H1 (cell line): ENCODE data around the gene EIF2B2. TPM values are rescaled to one million over a fixed set of nuclear protein-coding genes. Genes with fewer than 3 reads are reported as not detected.

ENCODE experiments used
- GABPA ChIP-seq: IDR thresholded peaks from 2 replicates; pipeline ENCODE4 v1.6.1; 2011; ENCODE audit warnings: mild to moderate bottlenecking, low read length, moderate library complexity, borderline replicate concordance; ENCODE audit not compliant: insufficient read depth
- GTF2F1 ChIP-seq: IDR thresholded peaks from 2 replicates; pipeline ENCODE4 v1.6.1; 2012; ENCODE audit warnings: low read depth, low read length, improper control_type of control experiment, borderline replicate concordance
- HDAC2 ChIP-seq, 2 experiments: fragments of 300-600 bp in 1 of 2; sonication (generic) in 1 of 2; IDR thresholded peaks; 2 replicates each; pipeline ENCODE4 v1.6.1; 2011 to 2012; ENCODE audit warnings: low read depth in 2 of 2, low read length in 2 of 2, mild to moderate bottlenecking in 2 of 2, moderate library complexity in 2 of 2, borderline replicate concordance in 1 of 2, inconsistent platforms in 1 of 2
- SP1 ChIP-seq: IDR thresholded peaks from 2 replicates; pipeline ENCODE4 v1.6.1; 2011; ENCODE audit warnings: low read depth, low read length
- polyA plus RNA-seq, 7 experiments: library from polyadenylated mRNA; depleted of rRNA in 3 of 7; stranded (reverse) in 5 of 7; unstranded in 2 of 7; fragments of >200 nt in 5 of 7; fragments of 200-250 nt in 2 of 7; gene quantifications; 1 replicate in 5 of 7; 2 replicates in 1 of 7; 4 replicates in 1 of 7; pipeline versions ENCODE4 v1.2.1 to v1.2.3, GENCODE V29; 2011 to 2013; ENCODE audit warnings: missing spikeins in 2 of 7, mixed read lengths in 2 of 7
- total RNA-seq: library from RNA; stranded (reverse); fragmentation: NEBNext Ultra II Directional; extraction: Animal tissue kit (Norgen Biotek cat#: 25700); gene quantifications from 2 replicates; pipeline ENCODE4 v1.2.1, GENCODE V29; 2021
- TF ChIP-seq, protein P1 (sequence below), 3 experiments: IDR thresholded peaks; 1 replicate in 2 of 3; 2 replicates in 1 of 3; pipeline versions ENCODE4 v1.5.1 to v1.6.1; 2011; ENCODE audit warnings: low read length in 3 of 3, mild to moderate bottlenecking in 3 of 3, inconsistent platforms in 2 of 3, low read depth in 1 of 3, moderate library complexity in 1 of 3; ENCODE audit not compliant: insufficient read depth in 1 of 3; ENCODE audit errors: control extremely low read depth in 1 of 3

EIF2B2 gene
- total and polyA plus RNA-seq, 2 of the 8 experiments (the other 6 are each of a cell fraction or from before 2014, with no cell fraction given) = 42.6 to 79.9 TPM

DNA sequence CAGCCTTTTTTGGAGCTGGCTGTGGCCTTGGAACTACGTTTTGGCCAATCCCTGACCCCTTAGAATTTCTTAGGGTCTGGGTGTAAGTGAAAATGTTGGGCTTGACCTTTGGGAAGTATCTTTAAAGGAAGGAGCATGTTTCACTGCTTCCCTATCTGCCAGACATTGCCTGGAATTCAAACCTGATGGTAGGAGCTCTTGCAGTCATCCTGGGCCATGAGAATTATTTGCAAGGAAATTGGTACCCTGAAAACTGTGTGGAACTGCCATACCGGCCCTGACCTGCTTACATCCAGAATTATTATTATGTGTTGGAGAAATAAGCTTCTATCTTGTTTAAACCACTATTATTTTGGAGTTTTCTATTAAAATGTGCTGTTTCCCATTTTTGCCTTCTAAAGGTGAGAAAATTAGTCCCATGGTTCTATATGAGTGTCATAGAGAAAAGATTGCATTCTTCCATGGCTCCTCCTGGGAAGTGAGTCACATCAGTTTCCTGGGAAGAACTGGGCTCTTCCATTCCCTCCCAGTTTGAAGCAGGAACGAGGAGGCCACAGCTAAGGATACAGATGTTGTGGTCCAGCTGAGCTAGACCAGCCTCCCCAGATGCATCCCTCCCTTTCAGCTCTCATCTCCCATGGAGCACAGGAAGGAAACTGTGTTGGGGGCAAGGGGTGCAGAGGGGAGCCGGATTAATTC lies 37.8 kb upstream of the EIF2B2 start (continued):
- no peak for TF ChIP-seq SP1
- no peak for TF ChIP-seq HDAC2 (IDR thresholded peaks at IDR 0.05; ENCODE audit: borderline replicate concordance in 1 of 2, low read depth in 2 of 2, low read length in 2 of 2)
- no peak for TF ChIP-seq GTF2F1
- TF ChIP-seq, protein P1, sequence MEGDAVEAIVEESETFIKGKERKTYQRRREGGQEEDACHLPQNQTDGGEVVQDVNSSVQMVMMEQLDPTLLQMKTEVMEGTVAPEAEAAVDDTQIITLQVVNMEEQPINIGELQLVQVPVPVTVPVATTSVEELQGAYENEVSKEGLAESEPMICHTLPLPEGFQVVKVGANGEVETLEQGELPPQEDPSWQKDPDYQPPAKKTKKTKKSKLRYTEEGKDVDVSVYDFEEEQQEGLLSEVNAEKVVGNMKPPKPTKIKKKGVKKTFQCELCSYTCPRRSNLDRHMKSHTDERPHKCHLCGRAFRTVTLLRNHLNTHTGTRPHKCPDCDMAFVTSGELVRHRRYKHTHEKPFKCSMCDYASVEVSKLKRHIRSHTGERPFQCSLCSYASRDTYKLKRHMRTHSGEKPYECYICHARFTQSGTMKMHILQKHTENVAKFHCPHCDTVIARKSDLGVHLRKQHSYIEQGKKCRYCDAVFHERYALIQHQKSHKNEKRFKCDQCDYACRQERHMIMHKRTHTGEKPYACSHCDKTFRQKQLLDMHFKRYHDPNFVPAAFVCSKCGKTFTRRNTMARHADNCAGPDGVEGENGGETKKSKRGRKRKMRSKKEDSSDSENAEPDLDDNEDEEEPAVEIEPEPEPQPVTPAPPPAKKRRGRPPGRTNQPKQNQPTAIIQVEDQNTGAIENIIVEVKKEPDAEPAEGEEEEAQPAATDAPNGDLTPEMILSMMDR (IDR thresholded peaks at IDR 0.05; ENCODE audit: control extremely low read depth in 1 of 3, insufficient read depth in 1 of 3, low read depth in 1 of 3, low read length in 3 of 3) = no peak
- no peak for TF ChIP-seq GABPA
- TF ChIP-seq, all 59 proteins: peak for 0
